DMS79 (cell line): ENCODE results near the gene NPHP1.
A peak's percentile ranks its signal among the peaks of the same experiment; 100 is the strongest.
"Not testable (repeated sequence)": the region's sequence is repeated elsewhere in the genome, so short reads cannot be mapped to it uniquely, and the experiment has no call there.

ENCODE experiments used
- DNase-seq: peaks from one replicate; lab custom pipeline; 2025; lab: John Stamatoyannopoulos, UW

The NPHP1 gene

GRCh38 chr2:110204408-110205385 is at the start of gene NPHP1:
Gene NPHP1, minus strand, starts transcription at chr2:110205013. Its CDS starts 45 bp downstream, at chr2:110204968.
- DNase-seq: peak; percentile 56

- not testable (repeated sequence) for DNase-seq
Measured at GRCh38 chr2:110248081-110248795, 43.4 kb upstream of the NPHP1 start.

- DNase-seq: not testable (repeated sequence)
Measured at GRCh38 chr2:110245488-110246435, 40.9 kb upstream of the NPHP1 start.

GRCh38 chr2:110243283-110243682 is 38.5 kb upstream of the NPHP1 start:
- not testable (repeated sequence) for DNase-seq

- not testable (repeated sequence) for DNase-seq
Measured at GRCh38 chr2:110234514-110234913, 29.7 kb upstream of the NPHP1 start.

- DNase-seq: not testable (repeated sequence)
Measured at GRCh38 chr2:110229886-110230285, 25.1 kb upstream of the NPHP1 start.

- not testable (repeated sequence) for DNase-seq
Measured at GRCh38 chr2:110222626-110223025, 17.8 kb upstream of the NPHP1 start.

- DNase-seq: no peak
Measured at GRCh38 chr2:110221938-110222337, 17.1 kb upstream of the NPHP1 start.

GRCh38 chr2:110220190-110220564 is 15.4 kb upstream of the NPHP1 start:
- DNase-seq: no peak

- DNase-seq: no peak
Measured at GRCh38 chr2:110219496-110220189, 14.8 kb upstream of the NPHP1 start.

- not testable (repeated sequence) for DNase-seq
Measured at GRCh38 chr2:110218889-110219288, 14.1 kb upstream of the NPHP1 start.

GRCh38 chr2:110216803-110217202 is 12.0 kb upstream of the NPHP1 start:
- no peak for DNase-seq

- DNase-seq: no peak
Measured at GRCh38 chr2:110216199-110216598, 11.4 kb upstream of the NPHP1 start.

- no peak for DNase-seq
Measured at GRCh38 chr2:110215566-110216158, 10.8 kb upstream of the NPHP1 start.

- no peak for DNase-seq
Measured at GRCh38 chr2:110215091-110215490, 10.3 kb upstream of the NPHP1 start.

- not testable (repeated sequence) for DNase-seq
Measured at GRCh38 chr2:110213522-110213921, 8.7 kb upstream of the NPHP1 start.

GRCh38 chr2:110211938-110212858 is 7.4 kb upstream of the NPHP1 start, which contains the start of gene MTLN:
Gene MTLN, minus strand, starts transcription at chr2:110212547. Its CDS starts 22 bp downstream, at chr2:110212525.
- DNase-seq: peak; percentile 38

- DNase-seq: no peak
Measured at GRCh38 chr2:110205660-110206455, 1.0 kb upstream of the NPHP1 start.

- no peak for DNase-seq
Measured at GRCh38 chr2:110198016-110198415, 6.8 kb downstream of the NPHP1 start.
